ENCODE data around the gene COL27A1. TPM values are rescaled to one million over a fixed set of nuclear protein-coding genes. Genes with fewer than 3 reads are reported as not detected.

COL27A1 gene
- total and polyA plus RNA-seq, 4 donors: 10.9 to 25.6 (median 17.4) TPM

DNA sequence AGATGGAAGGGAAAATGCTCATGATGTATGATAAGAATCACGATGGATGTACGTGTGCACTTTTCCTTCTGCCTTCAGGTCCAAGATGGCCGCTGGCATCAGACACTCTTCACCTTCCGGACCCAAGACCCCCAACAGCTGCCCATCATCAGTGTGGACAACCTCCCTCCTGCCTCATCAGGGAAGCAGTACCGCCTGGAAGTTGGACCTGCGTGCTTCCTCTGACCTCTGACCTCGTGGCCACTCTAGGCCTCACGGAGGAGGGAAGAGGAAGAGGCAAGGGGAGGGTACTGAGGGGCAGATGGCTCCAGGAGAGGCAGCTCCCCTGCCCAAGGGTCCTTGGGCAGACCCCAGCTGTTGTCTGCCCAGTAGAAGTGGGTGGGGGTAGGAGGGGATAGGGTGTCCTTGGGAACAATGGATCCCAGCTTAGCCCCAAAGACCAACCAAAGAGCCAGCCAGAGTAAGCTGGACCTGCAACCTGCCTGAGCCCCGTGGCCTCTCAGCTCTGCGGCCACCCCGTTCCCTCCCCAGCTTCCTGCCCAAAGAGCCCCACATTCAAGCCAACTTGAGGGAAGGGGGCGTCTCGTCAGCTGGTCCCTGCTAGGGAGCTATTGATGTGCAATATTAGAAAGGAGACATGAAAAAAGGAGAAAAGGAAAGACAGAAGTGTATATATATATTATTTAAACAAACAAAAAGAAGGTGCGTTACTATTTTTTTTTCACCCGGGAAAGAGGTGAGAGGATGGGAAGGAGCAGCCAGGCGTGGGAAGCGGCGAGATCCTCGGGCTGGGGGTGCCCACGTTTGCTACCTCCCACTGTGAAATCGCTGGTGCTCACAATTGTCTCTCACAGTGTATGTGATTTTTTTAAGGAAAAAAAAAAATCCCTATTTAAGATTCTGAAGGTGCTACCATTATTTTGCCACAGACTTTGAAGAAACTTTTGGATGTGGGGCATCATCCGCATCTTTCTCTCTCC lies 155.4 kb downstream of the COL27A1 start:
- H3K36me3 ChIP-seq (ENCODE audit: control insufficient read depth in 4 of 4, insufficient read depth in 4 of 4, low read length in 4 of 4): peaks cover 1 to 29% (median 12%) of the 10 kb centered on the region in 4 donors
- no peak overlapping the region for H3K4me3 ChIP-seq
- H3K27ac ChIP-seq (ENCODE audit: low read depth in 1 of 2, low read length in 1 of 2): no peak overlapping the region
- H3K27me3 ChIP-seq (ENCODE audit: control insufficient read depth in 3 of 3, insufficient read depth in 3 of 3, low read length in 2 of 3): no peaks in the 10 kb centered on the region
- 89 to 91% methylated on average over 22 of the region's 22 CpGs for WGBS, 2 donors
- no peaks in the 10 kb centered on the region for H3K9me3 ChIP-seq (ENCODE audit: control insufficient read depth in 4 of 4, insufficient read depth in 3 of 4, low read length in 3 of 4)
- H3K4me1 ChIP-seq (ENCODE audit: control insufficient read depth in 5 of 5, insufficient read depth in 5 of 5, low read length in 5 of 5): no peaks in the 10 kb centered on the region
- H3K9ac ChIP-seq (ENCODE audit: insufficient read depth in 1 of 2, low read length in 2 of 2): no peak overlapping the region
- TF ChIP-seq, protein P1, sequence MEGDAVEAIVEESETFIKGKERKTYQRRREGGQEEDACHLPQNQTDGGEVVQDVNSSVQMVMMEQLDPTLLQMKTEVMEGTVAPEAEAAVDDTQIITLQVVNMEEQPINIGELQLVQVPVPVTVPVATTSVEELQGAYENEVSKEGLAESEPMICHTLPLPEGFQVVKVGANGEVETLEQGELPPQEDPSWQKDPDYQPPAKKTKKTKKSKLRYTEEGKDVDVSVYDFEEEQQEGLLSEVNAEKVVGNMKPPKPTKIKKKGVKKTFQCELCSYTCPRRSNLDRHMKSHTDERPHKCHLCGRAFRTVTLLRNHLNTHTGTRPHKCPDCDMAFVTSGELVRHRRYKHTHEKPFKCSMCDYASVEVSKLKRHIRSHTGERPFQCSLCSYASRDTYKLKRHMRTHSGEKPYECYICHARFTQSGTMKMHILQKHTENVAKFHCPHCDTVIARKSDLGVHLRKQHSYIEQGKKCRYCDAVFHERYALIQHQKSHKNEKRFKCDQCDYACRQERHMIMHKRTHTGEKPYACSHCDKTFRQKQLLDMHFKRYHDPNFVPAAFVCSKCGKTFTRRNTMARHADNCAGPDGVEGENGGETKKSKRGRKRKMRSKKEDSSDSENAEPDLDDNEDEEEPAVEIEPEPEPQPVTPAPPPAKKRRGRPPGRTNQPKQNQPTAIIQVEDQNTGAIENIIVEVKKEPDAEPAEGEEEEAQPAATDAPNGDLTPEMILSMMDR (IDR thresholded peaks at IDR 0.05; ENCODE audit: control extremely low read depth, extremely low read depth): no peak
- no peak for DNase-seq
- ATAC-seq (ENCODE audit: insufficient read depth, low FRiP score): no peak

DNA sequence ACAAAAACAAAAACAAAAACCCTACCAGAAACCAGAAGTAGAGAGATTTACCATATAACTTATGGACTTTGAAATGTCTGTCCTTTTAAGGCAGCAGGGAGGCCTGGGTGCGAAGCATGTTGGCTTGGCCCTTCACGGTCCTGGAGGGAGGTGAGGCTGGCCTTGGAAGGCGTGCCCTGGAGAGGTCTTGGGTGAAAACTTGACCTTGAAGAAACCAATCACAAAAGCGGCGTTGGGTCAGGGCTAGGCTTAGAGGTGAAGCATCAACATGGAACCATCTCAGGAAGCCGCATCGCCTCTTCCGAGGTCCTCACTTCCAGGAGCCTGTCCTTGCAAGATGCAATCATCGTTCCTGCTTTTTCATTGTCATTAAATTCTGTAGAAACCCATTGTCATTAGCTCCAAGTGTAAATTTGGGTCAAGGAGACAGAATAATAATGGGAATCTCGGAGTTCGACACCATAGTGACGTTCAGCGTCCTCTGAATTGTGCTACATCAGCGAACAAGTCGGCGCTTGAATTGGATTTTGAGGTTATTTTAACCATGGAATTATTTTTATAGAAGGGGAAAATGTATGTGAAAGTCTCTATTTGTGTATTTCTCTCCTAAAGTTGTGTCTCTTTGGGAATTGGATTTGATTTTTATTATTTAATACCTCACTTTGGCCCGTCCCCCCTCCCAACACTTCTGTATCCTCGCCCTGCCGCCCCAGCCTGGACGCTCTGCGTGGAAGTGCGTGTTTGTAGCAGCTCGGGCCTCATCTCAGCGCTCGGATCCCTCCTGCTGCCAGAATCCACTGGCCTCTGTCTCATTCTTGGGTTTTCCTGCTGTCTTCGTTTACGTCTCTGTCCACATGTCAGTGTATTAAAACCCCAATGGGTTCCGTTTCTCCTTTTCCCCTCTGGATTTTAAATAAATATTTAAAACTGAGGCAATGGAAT lies 156.5 kb downstream of the COL27A1 start:
- Histone ChIP-seq H3K27me3 (ENCODE audit: control insufficient read depth in 3 of 3, insufficient read depth in 3 of 3, low read length in 2 of 3) (no peaks in the 10 kb centered on the region), H3K36me3 (ENCODE audit: control insufficient read depth in 4 of 4, insufficient read depth in 4 of 4, low read length in 4 of 4) (peaks cover 1 to 29% (median 12%) of the 10 kb centered on the region in 4 donors), H3K9me3 (ENCODE audit: control insufficient read depth in 4 of 4, insufficient read depth in 3 of 4, low read length in 3 of 4) (no peaks in the 10 kb centered on the region), H3K27ac (ENCODE audit: low read depth in 1 of 2, low read length in 1 of 2) (no peak overlapping the region), H3K9ac (ENCODE audit: insufficient read depth in 1 of 2, low read length in 2 of 2) (no peak overlapping the region), H3K4me3 (no peak overlapping the region), H3K4me1 (ENCODE audit: control insufficient read depth in 5 of 5, insufficient read depth in 5 of 5, low read length in 5 of 5) (no peaks in the 10 kb centered on the region)
- ATAC-seq (ENCODE audit: insufficient read depth, low FRiP score) (no peak), DNase-seq (no peak)
- 91 to 92% methylated on average over 28 of the region's 28 CpGs for WGBS, 2 donors
- TF ChIP-seq, protein P1 (IDR thresholded peaks at IDR 0.05; ENCODE audit: control extremely low read depth, extremely low read depth): no peak

DNA sequence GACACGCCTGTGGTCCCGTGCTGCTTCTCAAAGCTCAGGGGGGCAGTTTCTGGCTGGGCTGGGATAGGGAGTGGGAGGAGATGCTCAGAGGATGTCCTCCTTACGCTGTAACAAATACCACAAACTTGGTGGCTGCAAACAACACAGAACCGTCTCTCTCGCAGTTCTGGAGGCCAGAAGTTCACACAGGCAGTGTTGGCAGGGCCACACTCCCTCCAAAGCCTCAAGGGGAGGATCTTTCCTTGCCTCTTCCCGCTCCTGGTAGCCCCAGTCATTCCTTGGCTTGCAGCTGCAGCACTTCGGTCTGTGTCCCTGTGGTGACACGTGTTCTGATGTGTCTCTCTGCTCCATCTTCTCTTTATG lies 157.2 kb downstream of the COL27A1 start:
- peaks cover 1 to 26% (median 11%) of the 10 kb centered on the region in 4 donors for H3K36me3 ChIP-seq (ENCODE audit: control insufficient read depth in 4 of 4, insufficient read depth in 4 of 4, low read length in 4 of 4)
- TF ChIP-seq, protein P1 (IDR thresholded peaks at IDR 0.05; ENCODE audit: control extremely low read depth, extremely low read depth): no peak
- H3K9ac ChIP-seq (ENCODE audit: insufficient read depth in 1 of 2, low read length in 2 of 2): no peak overlapping the region
- WGBS, 2 donors: 79 to 81% methylated on average over 8 of the region's 8 CpGs
- H3K27ac ChIP-seq (ENCODE audit: low read depth in 1 of 2, low read length in 1 of 2): no peak overlapping the region
- DNase-seq (no peak), ATAC-seq (ENCODE audit: insufficient read depth, low FRiP score) (no peak)
- H3K4me1 ChIP-seq (ENCODE audit: control insufficient read depth in 5 of 5, insufficient read depth in 5 of 5, low read length in 5 of 5): no peaks in the 10 kb centered on the region
- no peaks in the 10 kb centered on the region for H3K9me3 ChIP-seq (ENCODE audit: control insufficient read depth in 4 of 4, insufficient read depth in 3 of 4, low read length in 3 of 4)
- no peaks in the 10 kb centered on the region for H3K27me3 ChIP-seq (ENCODE audit: control insufficient read depth in 3 of 3, insufficient read depth in 3 of 3, low read length in 2 of 3)
- H3K4me3 ChIP-seq: no peak overlapping the region

Measured in lung (tissue), 12 donors.